DMS153 treated with DMSO at 0.1 percent for 48 hours (cell line): Measurements from ENCODE around the gene CCDC141.

Experiments used
- DNase-seq: peaks from one replicate; lab custom pipeline; 2025; ENCODE audit not compliant: unreplicated experiment; lab: John Stamatoyannopoulos, UW

CCDC141 gene

DNA sequence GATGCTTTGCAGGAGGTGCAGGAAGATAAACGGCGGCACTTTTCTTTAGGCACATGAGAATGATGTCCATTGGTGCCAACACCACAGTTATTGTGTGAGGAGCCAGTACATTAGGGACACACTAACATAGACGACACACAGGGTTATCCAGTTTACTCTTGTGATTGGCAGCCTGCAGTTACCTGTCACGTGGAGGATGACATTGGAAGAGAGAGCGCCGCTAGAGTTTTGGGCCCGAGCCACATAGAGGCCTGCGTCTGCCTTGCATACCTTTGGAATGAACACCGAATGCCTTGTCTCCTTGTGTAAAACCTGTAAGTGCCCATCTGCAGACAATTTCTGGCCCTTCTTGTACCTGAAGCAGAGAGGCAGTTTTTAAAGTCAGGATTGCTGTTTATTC is 215.9 kb downstream of the CCDC141 start:
- no peak for DNase-seq

DNA sequence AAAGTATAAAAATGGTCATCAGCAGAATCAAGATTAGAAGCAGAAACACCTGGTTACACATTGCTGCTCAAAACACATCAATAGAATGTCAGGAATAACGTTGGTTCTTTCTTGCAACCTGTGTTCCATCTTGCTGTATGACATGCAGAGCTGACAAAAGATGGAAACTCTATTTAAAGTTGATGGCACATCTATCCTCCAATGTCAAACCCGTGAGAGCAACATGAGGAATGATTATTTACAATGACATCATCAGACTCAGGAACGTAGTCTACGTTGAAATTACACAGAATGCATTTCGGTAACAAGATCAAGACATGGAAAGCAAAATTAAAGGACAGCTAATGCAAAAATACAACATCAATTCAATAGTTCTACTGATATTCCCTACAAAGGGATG is 216.6 kb downstream of the CCDC141 start:
- no peak for DNase-seq

DNA sequence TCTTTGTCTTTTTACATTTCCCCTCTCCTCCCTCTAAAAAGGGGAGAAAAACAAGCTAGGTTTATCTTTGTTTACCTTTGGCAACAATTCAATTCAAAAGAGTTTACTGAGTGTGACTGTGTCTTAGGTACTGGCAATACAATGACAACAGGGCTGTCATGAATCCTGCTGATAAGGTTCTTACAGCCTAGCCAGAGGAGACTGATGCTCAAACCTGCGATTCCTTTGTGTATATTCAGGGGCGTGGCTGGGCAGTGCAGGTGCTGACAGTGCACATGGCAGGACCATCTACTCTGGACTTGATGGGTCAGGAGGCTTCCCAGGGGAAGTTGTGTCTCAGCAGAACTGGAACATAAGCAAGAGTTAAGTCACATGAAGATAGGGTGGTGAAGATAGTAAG is 219.5 kb downstream of the CCDC141 start:
- DNase-seq = peak; percentile 15

DNA sequence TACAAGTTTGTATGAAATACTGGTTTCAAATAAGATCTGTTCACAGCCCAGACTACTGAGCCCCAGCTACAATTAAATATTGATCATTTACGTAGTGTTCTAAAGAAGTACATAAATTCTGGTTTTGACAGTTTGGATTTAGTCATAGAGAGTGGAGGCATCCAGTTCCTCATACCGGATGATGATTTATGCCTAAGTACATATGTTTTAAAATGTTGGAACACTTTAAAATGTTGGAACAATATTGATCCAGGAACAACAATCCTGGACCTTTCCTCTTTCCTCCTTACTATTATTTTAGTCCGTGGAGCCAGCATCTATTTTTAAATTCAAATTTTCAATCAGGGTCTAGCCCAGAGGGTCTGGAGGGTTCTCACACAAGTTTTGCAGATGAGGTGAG is 220.0 kb downstream of the CCDC141 start:
- DNase-seq = no peak

DNA sequence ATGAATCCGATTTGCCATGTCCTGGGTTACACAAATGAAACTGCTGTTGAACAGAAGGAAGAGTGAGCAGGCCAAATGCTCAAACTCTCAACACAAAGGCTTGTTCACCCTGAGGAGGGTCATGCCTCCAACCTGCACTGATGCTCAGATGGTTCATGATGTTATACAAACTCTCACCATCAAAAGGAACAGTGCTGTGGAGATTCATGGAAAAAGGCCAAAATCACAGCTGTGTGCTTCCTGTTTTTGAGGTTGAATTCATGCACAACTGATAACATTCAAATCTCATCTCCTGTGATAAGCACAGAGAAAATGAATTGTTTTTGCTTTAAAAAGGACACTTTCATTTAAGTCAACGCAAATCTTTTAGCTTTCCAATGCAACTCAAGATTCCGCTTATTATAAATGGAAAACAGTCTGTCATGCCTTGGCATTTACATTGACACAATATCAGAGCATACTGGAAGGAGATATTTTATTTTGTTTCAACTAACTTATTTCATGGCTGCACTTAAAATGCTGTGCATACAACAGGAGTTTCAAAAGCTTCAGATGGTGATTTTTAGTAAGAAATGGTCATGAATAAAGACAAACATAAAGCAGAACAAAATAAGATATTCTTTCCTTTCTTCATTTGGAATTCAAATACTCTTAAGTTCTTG is 220.5 kb downstream of the CCDC141 start:
- no peak for DNase-seq

DNA sequence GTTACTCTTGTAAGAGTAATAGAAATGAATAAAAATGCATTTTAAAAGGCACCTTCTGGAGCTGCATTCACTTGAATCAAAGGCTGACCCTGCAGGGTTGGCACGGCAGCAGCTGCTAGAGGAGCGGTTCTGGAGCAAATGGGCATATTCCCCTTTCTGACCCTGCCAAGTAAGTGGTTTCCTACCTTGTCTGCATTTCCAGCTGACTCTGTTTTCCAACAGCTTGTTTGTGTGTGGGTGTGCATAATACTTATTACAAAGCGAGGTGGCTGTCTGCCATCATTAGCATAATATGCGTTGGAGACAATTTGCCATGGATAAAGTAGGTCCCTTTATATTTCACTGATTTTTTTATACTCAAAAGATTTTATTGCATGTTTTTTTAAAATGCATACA is 221.5 kb downstream of the CCDC141 start:
- DNase-seq = no peak

DNA sequence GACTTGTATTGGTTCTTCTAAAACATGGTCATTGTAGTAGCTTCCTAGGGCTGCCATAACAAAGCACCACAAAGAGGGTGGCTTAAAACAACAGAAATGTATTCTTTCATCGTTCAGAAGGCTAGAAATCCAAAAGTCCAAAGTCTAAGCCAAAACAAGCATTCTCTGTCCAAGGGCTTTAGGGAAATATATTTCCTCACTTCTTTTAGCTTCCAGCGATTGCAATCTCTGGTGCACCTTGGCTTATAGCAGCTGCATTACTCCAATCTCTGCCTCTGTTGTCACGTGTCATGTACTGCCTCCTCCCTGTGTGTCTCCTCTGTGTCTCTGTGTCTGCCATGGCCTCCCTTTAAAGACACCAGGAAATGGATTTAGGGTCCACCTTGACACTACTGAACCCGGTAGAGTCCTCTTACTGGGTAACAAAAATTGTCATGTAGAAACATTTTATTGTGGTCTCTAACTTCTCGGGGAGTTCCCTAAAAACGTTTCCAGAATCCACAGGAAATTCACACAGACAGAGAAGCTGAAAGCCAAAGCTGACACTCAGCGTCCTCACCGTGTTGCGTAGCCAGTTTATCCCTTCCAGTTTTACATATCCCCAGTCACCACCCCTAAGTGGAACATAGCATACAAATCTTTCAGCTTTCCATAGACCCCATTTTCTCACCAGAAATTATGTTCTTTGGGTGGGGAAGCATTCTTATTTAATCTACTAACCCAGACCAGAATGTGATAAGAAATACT is 222.0 kb downstream of the CCDC141 start:
- DNase-seq = no peak

DNA sequence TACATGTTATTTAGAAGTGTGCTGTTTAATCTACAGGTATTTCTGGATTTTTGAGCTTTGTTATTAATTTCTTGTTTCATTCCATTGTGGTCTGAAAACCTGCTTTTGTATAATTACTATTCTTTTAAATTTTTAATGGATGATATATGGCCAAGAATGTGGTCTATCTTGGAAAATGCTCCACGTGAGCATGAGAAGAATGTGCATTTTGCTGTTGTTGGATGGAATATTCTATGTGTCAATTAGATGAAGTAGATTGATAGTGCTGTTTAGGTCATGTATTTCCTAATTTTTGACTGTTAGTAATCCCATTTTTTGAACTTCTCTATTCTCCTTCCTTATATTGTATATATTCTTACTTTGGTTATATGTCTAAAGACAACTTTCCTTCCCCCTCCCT is 222.8 kb downstream of the CCDC141 start:
- DNase-seq = no peak

DNA sequence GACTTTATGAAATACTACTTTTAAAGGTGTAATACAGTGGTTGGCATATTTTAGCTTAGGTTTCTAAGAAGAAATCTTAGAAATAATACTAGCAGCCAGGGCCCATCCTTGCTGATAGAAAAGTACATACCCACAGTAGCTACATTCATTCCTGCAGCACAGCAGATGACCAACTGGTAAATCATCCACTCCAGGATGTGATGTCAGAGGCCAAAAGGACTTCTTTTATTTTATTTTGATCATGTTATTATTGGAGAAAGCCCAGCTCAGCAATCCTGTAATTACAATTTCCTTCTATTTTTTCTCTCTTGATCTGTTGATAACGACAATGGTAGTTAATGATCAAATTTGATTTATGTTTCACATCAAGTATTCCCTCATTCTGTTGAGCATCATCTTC is 224.8 kb downstream of the CCDC141 start:
- no peak for DNase-seq

DNA sequence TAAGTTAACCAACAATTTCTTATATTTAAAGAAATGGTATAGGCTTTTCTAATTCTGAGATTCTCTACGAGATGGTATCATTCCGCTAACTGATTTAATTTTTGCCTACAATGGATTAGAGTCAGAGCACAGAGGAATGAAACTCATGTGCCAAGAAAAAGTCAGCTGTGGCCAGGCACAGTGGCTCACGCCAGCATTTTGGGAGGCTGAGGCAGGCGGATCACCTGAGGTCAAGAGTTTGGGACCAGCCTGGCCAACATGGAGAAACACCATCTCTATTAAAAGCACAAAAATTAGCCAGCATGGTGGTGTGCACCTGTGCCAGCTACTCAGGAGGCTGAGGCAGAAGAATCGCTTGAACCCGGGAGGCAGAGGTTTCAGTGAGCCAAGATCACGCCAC is 225.8 kb downstream of the CCDC141 start:
- no peak for DNase-seq

DNA sequence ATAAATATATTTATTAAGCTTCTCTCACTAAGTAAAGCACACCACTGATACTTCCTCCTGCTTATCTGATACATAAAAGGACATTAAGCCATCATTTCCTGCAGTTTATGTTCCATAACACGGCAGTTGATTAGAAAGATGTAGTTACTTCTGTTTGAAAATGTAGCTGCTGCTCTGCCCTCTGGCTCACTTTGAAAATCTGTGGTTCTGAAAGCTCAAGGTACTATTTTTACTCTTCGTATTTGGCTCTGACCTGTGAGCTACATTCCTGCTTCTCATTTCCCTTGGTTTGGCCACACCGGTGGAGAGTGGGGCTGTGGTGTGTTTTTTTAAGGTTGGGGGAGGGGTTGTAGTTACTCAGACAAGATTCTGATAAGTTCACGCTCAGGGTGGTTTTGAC is 229.9 kb downstream of the CCDC141 start:
- DNase-seq = no peak

DNA sequence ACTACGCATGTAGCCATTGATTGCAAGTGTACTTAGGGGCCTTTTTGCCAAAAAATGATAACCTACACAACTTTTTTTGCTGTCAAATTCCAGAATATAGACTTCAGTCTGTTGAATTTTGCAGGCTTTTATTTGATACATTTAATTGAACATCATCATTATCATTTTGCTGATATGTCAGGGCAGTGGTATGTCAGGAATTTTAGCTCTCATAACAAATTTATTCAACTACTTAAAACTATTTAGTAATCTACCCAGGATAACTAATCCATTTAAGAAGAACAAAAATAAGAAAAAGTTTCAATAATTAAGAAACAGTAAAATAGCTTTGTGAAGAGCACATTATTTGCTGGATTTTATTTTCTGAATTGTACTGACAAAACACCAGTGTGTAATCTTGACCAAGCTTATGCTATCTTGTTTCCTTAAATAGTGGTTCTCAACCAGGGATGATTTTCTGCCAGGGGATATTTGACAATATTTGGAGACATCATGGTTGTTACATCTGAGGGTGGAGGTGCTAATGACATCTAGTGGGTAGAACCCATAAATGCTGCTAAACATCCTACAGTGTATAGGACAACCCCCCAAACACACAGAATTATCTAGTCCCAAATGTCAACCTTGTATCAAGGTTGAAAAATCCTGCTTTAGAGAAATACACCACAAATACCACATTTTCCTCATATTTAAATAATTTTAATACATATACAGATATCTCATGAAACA is 230.6 kb downstream of the CCDC141 start:
- DNase-seq = no peak

DNA sequence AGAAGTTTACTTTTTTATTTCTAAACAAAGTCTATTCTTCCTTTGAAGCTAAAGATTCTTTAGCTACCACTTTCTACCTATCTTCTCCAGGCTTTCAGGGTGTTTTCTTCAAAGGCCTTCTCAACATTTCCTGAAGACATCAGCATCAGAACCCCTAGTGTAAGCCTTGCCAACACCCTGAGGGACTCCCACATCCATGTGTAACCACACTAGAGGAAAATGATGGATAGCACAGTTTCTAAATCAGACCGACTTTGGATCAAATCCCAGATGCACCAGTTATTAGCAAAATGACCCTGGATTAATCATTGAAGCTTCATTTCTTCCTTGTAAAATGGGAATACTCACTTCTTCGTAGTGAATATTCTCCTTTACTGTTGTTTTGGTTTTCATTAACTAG is 238.0 kb downstream of the CCDC141 start:
- no peak for DNase-seq

DNA sequence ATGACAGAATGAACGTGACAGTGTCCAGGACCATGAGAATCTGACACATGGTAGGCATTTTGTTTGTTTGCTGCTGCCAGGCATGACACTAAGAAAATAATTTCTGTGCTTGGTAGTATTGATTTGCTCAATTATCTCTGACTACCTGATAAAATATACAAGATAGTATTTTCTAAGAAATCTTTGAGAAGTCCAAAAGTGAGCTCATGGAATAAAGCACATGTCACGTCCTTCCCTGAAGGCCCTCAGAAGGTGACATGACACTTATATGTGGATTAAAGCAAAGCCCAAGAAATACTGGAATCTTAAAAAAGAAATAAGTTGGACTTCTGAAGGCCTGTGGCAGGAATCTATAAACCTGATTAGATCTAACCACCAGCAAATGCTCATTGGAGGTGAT is 238.9 kb downstream of the CCDC141 start:
- DNase-seq = no peak

DNA sequence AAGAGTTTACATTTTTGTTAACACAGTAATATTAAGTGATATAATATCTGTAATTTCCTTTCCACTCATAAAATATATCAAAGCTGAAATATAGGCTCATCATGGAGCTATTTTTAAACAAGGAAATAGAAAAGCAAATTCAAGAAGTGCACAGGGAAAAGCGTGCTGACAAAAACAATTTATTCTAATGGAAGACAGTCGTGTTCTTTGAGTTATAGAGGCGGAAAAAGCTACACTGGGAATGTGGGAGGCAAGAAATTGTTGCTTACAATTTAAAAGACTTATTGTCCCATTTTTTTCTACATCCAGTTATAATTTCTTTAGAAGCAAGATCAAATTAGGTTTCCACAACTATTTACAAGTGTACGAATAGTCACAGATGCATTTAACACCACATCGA is 239.5 kb downstream of the CCDC141 start:
- DNase-seq = no peak

DNA sequence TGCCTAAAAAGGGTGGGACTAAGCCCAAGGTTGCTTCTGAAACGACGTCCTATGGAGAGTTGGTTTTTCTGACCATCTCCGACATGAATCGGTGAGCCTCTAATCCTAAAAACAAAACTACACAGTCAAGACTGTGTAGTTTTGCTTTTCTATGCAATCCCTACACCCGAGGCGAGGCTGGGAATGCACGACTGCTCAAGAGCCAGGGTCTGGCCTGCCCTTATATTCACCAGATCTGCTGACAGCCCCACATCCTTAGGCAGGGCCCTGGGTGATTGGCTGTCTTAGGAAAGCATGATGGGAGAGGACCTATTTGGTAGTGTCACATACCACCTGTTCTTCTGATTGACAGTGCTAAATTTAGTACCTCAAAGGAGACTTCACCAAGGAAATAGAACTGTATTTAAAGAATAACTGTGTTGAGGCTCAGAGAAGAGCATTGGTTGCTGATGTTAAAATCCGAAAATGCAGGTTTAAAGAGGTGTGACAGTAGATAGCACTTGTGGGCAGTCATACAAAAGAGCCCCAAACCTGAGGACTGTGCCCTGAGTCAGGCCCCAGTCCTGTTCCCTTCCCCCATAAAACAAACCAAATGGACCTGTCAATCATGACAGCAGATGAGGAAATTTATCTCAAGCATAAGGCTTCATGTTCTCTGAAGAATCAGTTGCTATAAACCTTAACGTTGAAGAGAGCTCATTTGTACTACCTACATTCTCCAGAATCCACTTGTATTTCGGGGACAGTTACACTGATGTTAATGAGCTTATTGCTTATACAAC is 242.5 kb downstream of the CCDC141 start, which contains the start of gene TTN:
TSS of gene TTN (minus strand) at position 197 of the 782 bp plus-strand sequence. CDS start 2,781 bp downstream, outside the sequence.
- DNase-seq = no peak

DNA sequence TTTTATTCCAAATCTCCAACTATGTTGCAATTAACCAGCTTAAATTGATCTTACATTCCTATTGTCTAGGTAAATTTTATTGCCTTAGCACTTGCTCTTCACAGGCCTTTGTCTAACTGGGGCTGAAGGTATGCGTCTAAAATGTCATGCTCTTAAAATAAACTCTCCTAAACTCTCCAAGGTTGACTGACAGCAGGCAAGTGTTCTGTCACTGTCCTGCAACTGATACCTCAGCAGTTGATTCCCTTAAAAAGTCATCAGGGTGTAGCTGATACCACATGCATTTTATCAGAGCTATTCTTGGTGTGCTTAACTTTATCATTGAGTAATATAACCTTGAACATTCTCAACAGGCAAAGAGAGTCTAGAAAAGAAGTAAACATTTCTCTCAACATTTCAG is 243.4 kb downstream of the CCDC141 start:
- DNase-seq = no peak

DNA sequence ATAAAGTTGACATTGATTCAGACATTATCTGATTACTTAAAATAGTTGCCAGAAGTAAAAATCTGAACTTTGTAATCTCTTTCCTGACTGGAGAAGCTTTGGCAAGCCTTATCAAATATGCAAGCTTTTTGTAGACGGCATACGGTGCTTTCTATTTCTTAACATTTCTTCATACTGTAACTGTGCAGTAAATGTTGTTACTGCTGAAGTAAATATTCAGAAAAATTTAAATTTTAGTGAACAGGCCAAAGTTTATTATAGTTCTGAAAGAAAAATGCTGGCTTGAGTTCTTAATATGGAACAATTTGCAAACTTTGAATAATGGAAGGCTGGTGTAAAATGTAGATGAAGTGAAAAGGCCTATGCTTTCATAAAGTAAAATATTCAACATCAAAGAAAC is 244.5 kb downstream of the CCDC141 start:
- DNase-seq = no peak

DNA sequence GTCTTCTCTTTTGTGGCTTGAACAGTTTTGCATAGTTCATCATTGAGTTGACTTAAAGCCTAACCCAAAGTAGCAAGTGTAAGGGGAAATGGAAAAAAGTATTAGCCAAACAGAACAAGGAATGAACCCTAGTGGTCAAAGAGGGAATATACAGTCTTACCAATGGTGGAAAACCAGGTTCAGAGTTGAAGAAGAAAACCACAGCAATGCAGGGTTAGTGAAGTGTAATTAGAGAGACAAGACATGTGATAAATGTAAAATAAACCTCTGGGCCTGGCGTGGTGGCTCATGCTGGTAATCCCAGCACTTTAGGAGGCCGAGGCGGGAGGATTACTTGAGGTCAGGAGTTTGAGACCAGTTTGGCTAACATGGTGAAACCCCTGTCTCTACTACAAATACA is 245.1 kb downstream of the CCDC141 start:
- no peak for DNase-seq

DNA sequence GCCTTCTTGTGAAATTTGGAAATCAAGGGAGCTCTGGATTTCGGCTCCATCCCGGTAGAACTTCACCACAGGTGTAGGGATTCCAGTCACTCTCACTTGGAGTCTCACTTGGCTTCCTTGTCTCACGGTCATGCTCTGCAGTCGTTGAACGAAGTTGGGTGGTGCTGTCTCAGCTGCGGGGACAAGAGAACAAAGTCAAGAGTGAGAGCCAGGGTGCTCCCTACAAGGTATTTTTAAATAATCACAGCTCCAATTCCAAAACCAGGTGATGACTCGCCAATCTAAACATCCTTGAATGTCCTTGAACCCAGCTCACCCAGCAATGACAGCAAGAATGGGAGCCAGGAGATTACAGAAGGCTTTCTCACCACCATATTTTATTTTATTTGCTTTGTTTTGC is 249.4 kb downstream of the CCDC141 start:
- no peak for DNase-seq

DNA sequence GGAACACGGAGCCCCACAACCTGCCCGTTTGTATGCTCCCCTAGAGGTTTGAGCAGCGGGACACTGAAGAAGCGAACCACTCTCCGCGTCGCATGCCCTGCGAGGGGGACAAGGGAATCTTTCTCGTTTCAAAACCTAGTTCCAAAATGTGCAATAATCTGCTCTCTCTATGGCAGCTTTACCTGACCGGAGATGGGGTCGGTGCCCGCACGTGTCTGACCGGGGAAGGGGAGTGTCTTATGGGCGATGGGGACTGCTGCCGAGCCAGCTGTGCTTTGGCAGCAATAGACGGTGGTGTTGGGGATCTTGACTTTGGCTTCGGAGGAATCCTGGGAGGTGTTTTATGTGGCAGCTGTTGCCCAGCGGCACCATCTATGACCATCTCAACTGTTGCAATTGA is 250.6 kb downstream of the CCDC141 start:
- DNase-seq = no peak
